OCI-LY1 (cell line): ENCODE data around the gene SOS1.
A peak's percentile ranks its signal among the peaks of the same experiment; 100 is the strongest.

Experiments
- H2AFZ ChIP-seq: fragments of 200-600 bp; sonication (generic), shearing (Covaris generic); 2 replicates; pipeline ENCODE4 v1.6.0; 2014; ENCODE audit warnings: antibody characterized with exemption, mild to moderate bottlenecking, low read length
- H3F3A ChIP-seq: fragments of 200-600 bp; sonication (generic), shearing (Covaris generic); 2 replicates; pipeline ENCODE4 v1.6.0; 2014; ENCODE audit warnings: mild to moderate bottlenecking, antibody characterized with exemption, low read length, moderate library complexity; ENCODE audit not compliant: insufficient read depth
- H3K27ac ChIP-seq: fragments of 200-600 bp; sonication (generic); 2 replicates; pipeline ENCODE4 v1.5.1; 2014; ENCODE audit warnings: low read length, mixed run types, mild to moderate bottlenecking, low read depth; ENCODE audit not compliant: poor library complexity, severe bottlenecking
- H3K27me3 ChIP-seq: fragments of 200-600 bp; sonication (generic); 2 replicates; pipeline ENCODE4 v1.6.0; 2014; ENCODE audit warnings: antibody characterized with exemption, mild to moderate bottlenecking, low read length, moderate library complexity; ENCODE audit not compliant: insufficient read depth
- H3K36me3 ChIP-seq: fragments of 200-600 bp; sonication (generic); 2 replicates; pipeline ENCODE4 v1.6.1; 2014; ENCODE audit warnings: mild to moderate bottlenecking, antibody characterized with exemption, low read length, moderate library complexity, mixed read lengths; ENCODE audit not compliant: insufficient read depth
- H3K4me1 ChIP-seq: fragments of 200-600 bp; sonication (generic); 2 replicates; pipeline ENCODE4 v1.5.1; 2014; ENCODE audit warnings: mild to moderate bottlenecking, low read length, moderate library complexity; ENCODE audit not compliant: insufficient read depth, severe bottlenecking
- H3K4me2 ChIP-seq: fragments of 200-600 bp; sonication (generic), shearing (Covaris generic); 2 replicates; pipeline ENCODE4 v1.6.1; 2014; ENCODE audit warnings: low read length
- H3K4me3 ChIP-seq: fragments of 200-600 bp; sonication (generic); 2 replicates; pipeline ENCODE4 v1.5.1; 2014; ENCODE audit warnings: low read length, low read depth, mild to moderate bottlenecking, mixed read lengths; ENCODE audit not compliant: poor library complexity, severe bottlenecking
- H3K79me2 ChIP-seq: fragments of 200-600 bp; shearing (Covaris generic); 2 replicates; pipeline ENCODE4 v1.6.1; 2016; ENCODE audit warnings: mixed run types, low read length, mixed read lengths; ENCODE audit not compliant: insufficient read depth
- H3K9ac ChIP-seq: fragments of 200-600 bp; sonication (generic), shearing (Covaris generic); 2 replicates; pipeline ENCODE4 v1.6.1; 2014; ENCODE audit warnings: mild to moderate bottlenecking, low read length, mixed read lengths
- H3K9me2 ChIP-seq: fragments of 200-600 bp; sonication (generic), shearing (Covaris generic); 2 replicates; pipeline ENCODE4 v1.6.1; 2014; ENCODE audit warnings: low read depth, mild to moderate bottlenecking, low read length, mixed read lengths
- H3K9me3 ChIP-seq: fragments of 200-600 bp; shearing (Covaris generic); 2 replicates; pipeline ENCODE4 v1.6.1; 2014; ENCODE audit warnings: low read length, mixed read lengths
- H4K20me1 ChIP-seq: fragments of 200-600 bp; sonication (generic), shearing (Covaris generic); 2 replicates; pipeline ENCODE4 v1.6.0; 2016; ENCODE audit warnings: mild to moderate bottlenecking, low read length; ENCODE audit not compliant: insufficient read depth
- CTCF ChIP-seq: fragments of 200-600 bp; sonication (generic), shearing (Covaris generic); IDR thresholded peaks from 2 replicates; pipeline ENCODE4 v1.5.1; 2017; ENCODE audit warnings: mild to moderate bottlenecking, antibody characterized with exemption, low read length, moderate library complexity, mixed read lengths
- EZH2 ChIP-seq: fragments of 200-600 bp; sonication (generic), shearing (Covaris generic); IDR thresholded peaks from 2 replicates; pipeline ENCODE4 v1.8.0; 2017; ENCODE audit warnings: borderline replicate concordance, mixed run types, mild to moderate bottlenecking, antibody characterized with exemption, low read length, moderate library complexity, mixed read lengths

SOS1 gene

DNA sequence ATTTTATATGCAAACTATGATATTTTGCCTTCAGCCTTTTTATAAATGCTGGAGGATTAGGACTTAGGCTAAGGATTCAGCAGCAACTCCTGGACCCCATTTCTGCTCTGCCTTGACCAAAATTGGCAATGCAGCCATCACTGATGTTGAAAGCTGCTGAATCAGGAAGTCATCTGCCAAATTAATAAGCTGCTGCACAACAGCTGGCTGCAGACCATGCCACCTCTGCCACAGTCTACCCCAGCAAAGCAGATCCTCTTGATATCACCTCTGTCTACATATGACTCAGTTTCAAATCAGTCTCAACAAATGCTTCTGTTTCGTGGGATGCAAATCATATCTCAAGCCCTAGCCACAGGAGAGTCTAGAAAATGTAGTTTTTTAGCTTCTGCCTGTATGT lies 7.1 kb upstream of the SOS1 start:
- Histone ChIP-seq H3K79me2 (no peaks in the 10 kb centered on the region), H2AFZ (peak overlapping the region; percentile 96), H3K4me1 (peaks cover 47% of the 10 kb centered on the region), H3F3A (no peaks in the 10 kb centered on the region), H3K4me2 (peak overlapping the region; percentile 59), H3K9ac (peak overlapping the region; percentile 51; the same call in 1 of the 2 replicates), H3K27ac (peak overlapping the region; percentile 74), H3K36me3 (no peaks in the 10 kb centered on the region), H4K20me1 (no peaks in the 10 kb centered on the region), H3K4me3 (no peak overlapping the region), H3K27me3 (no peaks in the 10 kb centered on the region), H3K9me3 (no peaks in the 10 kb centered on the region), H3K9me2 (no peaks in the 10 kb centered on the region)
- TF ChIP-seq CTCF: no peak
- TF ChIP-seq EZH2: no peak

- H3K36me3 ChIP-seq: no peaks in the 10 kb centered on the region
- TF ChIP-seq CTCF (no peak), EZH2 (no peak)
- H3K4me2 ChIP-seq: peak overlapping the region; percentile 99
- peak overlapping the region; percentile 97 for H3K4me3 ChIP-seq
- H3K9me3 ChIP-seq: no peaks in the 10 kb centered on the region
- H4K20me1 ChIP-seq: no peaks in the 10 kb centered on the region
- H3K79me2 ChIP-seq: peaks cover 5% of the 10 kb centered on the region
- H3K27ac ChIP-seq: peak overlapping the region; percentile 91
- H2AFZ ChIP-seq: peak overlapping the region; percentile 96
- H3K9ac ChIP-seq: peak overlapping the region; percentile 97
- H3K4me1 ChIP-seq: peaks cover 61% of the 10 kb centered on the region
- H3K27me3 ChIP-seq: no peaks in the 10 kb centered on the region
- no peaks in the 10 kb centered on the region for H3F3A ChIP-seq
- no peaks in the 10 kb centered on the region for H3K9me2 ChIP-seq
Observed at GRCh38 chr2:39124746-39125057, 3.9 kb upstream of the SOS1 start.

DNA sequence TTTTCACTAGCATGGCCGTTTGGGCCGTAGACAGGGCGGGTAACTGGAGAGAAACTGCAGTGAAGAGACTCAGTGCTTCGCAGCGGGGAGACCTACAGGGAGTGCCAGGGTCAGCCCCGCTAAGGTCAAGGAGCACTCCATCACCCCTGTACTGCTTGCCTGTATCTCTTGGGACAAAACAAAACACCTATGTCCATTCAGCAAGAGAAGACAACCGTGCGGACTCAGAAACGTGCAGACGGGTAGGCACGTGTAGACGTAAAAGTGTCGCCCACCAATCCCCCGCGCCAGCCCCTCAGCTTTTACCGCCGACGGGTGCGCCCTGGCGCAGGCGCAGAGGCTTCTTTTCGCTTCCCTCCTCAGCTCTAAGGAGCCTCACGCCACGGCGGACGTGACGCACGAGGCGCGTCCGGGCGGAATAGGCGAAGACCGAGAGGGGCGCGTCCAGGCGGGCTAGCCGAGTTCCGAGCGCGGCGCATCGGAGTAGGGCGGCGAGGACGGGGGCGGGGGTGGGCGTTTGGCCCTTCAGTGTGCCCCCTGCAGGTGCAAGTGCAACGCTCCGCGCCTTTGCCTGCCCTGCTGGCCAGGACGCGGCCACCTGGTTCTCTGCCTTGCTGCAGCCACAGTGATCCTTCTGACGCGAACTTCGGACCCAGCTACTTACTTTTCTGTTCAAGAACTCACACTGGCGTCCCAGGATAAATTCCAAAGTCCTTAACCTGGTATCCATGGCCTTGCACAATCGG lies 3.3 kb upstream of the SOS1 start:
- peaks cover 10% of the 10 kb centered on the region for H3K79me2 ChIP-seq
- TF ChIP-seq EZH2 (no peak), CTCF (peak; percentile 66)
- H4K20me1 ChIP-seq: no peaks in the 10 kb centered on the region
- H3K4me1 ChIP-seq: peaks cover 59% of the 10 kb centered on the region
- no peaks in the 10 kb centered on the region for H3K9me3 ChIP-seq
- H3K4me3 ChIP-seq: peak overlapping the region; percentile 97
- no peaks in the 10 kb centered on the region for H3K9me2 ChIP-seq
- H3K9ac ChIP-seq: peak overlapping the region; percentile 100
- peak overlapping the region; percentile 96 for H3K27ac ChIP-seq
- no peaks in the 10 kb centered on the region for H3K36me3 ChIP-seq
- H3K27me3 ChIP-seq: no peaks in the 10 kb centered on the region
- H3F3A ChIP-seq: no peaks in the 10 kb centered on the region
- peak overlapping the region; percentile 96 for H2AFZ ChIP-seq
- H3K4me2 ChIP-seq: peak overlapping the region; percentile 99
